Activated T-cell treated with anti-CD3 and anti-CD28 coated beads for 1 hour (primary cell): ENCODE data around the gene CNTNAP2.

ENCODE experiments used
- DNase-seq: peaks from one replicate; pipeline ENCODE4 v3.0.0-alpha.2; 2020; ENCODE audit warnings: low read depth

CNTNAP2 gene

DNA sequence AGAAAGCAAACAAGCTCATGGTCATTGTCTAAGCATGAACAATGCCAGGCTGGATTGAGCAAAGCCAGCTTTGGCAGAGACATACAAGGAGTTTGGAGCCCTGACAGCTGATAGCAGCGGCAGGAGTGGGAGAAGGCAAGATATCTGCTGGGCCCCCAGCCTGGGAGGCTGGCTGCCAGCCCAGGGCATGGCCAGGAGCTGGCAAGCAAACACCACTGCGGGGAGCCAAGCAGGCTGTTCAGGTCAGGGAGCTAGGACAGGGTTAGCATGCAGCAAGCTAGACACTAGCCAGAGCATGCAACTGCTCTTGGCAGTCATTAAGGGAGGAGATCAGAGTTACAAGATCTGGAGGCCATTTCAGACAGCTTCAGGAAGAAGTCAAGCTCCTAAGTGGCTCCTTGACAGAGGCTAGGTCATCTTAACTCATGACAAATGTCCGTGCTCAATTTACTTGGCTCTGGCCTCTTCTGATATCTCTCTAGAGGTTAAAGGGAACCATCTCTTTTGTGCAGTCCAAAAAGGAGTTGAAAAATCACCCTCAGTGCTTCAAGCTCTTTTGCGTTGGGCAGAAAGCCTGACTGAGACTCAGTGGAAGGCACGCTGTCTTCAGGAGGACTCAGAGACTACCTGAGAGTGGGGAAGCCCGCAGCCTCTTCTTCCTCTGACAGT, 2037.1 kb downstream of the CNTNAP2 start:
- no peak for DNase-seq

GRCh38 chr7:148155000-148155399, 2038.4 kb downstream of the CNTNAP2 start:
- no peak for DNase-seq

GRCh38 chr7:148155826-148156225, 2039.2 kb downstream of the CNTNAP2 start:
- no peak for DNase-seq

DNA sequence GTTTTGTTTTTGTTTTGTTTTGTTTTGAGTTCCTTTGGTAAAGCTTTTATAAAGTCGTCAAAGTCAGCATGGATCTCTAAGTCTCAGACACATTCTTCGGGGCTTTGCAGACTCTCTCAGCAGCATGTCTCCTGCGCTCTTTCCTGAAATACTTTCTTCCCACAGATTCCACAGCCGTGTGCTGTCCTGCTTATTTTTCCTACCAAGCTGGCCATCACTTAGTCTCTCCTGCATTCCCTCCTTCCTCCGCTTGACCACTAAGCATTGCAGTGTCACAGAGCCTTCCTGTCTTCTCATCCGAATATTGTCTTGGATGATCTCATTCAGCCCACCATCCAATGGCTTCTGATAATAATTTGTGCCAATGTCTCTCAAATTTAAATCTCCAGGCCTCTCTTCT, 2039.6 kb downstream of the CNTNAP2 start:
- DNase-seq = no peak

- DNase-seq = no peak
These were observed 2042.7 kb downstream of the CNTNAP2 start for GRCh38 chr7:148159331-148159730.

DNA sequence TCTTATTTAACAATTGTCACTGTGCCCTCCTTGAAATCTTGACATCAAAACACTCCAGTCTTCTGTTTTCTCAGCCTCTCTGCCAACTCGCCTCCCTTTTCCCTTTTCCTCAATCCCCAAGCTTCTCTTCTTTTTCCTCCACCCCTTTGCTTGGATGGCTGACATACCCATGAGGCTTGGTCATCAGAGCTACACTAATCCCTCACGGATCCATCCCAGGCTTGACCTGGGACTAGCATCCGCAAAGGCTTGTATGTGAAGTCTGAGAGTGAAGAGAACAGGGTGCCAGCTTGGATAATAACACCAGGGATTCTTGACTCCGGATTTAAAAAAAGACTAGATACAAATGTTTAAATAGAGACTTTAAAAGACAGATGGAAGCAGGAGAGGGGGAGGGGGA, 2045.2 kb downstream of the CNTNAP2 start:
- no peak for DNase-seq

DNA sequence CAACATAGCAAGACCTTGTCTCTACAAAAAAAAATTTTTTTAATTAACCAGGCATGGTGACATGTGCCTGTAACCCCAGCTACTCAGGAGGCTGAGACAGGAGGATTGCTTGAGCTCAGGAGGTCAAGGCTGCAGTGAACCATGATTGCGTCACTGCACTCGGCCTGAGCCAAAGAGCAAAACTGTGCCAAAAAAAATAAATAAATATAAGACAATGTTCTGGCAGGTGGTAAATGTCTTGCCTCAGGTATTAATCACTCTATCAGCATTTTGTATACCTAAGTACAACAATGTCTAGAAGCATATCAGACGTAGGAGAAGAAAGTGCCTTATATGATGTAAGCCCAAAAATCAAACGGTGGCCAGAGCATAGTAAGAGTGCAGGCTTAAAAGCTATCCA, 2046.2 kb downstream of the CNTNAP2 start:
- no peak for DNase-seq

DNA sequence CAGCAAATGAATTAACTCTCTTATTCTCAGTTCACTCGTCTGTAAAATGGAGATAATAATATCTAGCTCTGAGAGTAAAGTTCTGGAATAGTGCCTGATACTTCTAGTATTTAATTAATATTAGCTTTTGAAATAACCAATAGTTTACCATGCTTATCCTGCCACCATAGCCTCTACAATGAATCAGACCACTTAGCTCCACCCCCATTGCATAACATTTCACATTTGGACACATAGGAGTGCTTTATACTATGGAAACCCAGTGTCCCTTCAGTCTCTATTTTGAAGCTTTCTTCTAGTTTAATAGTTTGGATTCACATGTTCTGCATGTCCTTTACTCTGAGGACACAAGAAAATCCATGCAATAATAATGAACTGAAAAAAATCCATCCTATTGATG, 2046.6 kb downstream of the CNTNAP2 start:
- no peak for DNase-seq

DNA sequence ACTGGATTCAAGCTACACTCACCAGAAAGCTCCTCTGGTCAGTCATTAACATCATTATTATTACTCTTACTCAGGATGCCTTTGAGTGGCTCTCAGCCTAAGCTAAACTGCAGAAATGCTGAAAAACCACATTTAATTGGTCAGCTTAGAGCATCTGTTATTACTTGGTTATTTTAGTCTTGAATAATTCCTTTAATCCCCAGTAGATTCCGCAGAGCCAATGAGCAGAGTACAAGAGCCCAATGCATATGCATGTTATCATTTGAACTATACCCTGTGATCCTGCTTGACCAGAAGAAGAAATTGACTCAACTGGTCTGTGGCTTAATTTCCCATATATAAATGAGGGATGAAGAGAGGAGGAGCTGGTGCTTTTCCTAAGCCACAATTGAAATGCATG, 2056.3 kb downstream of the CNTNAP2 start:
- no peak for DNase-seq

GRCh38 chr7:148173369-148173768, 2056.8 kb downstream of the CNTNAP2 start:
- DNase-seq = no peak

DNA sequence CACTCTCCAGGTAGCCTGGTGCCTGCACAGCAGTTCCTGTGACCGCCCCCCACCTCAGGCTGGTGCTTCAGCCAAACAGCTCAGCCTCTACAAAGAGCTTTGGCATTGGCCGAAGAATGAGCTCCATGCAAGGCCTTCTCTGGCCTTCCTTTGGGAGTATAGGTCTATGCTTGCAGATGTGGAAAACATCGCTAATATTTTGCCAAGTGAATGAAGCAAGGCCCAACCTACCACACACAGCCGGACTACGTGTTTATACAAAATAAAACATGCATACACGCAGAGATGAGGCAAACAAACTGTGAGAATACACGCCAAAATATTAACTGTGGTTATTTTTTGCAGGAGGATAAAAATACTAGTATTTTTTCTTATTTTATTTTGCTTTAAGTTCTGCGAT, 2057.8 kb downstream of the CNTNAP2 start:
- DNase-seq = no peak

DNA sequence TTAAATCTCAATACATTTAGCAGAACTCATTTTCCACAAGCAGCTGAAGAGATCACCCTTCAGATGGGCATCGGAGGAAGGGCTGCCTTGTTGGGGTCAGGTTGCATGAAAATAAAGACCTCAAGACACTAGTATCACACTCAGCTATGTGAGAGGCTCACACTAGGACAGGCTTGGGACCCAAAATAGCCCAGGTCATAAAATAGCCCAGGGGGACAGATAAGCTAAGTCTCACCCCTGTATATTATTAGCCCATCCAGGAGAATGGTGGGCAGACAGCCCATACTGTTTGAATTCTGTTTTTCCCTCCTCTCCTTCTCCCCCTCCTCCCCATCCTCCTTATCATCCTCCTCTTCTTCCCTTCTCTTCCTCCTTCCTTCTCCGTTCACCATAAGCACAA, 2058.9 kb downstream of the CNTNAP2 start:
- DNase-seq = no peak

GRCh38 chr7:148177972-148178371, 2061.4 kb downstream of the CNTNAP2 start:
- no peak for DNase-seq

DNA sequence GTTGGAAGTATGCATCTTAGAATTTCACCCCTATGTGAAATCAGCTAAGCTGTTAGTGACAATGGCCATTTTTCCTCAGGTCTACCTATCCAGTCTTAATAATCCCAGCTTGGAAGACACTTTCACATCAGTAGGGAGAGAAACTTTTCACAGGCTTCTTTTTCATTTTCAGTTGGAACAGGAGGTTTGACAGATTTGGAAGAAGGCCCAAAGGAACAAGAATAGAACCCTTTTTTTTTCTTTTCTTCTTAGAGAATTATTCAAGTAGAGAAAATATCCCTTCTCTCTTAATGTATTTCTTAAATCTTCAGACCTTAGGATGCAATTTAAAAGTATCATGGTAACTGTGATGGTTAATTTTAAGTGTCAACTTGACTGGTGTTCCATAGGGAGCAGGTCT, 2063.5 kb downstream of the CNTNAP2 start:
- no peak for DNase-seq

- DNase-seq = no peak
These were observed 2065.7 kb downstream of the CNTNAP2 start for GRCh38 chr7:148182264-148182663.

DNA sequence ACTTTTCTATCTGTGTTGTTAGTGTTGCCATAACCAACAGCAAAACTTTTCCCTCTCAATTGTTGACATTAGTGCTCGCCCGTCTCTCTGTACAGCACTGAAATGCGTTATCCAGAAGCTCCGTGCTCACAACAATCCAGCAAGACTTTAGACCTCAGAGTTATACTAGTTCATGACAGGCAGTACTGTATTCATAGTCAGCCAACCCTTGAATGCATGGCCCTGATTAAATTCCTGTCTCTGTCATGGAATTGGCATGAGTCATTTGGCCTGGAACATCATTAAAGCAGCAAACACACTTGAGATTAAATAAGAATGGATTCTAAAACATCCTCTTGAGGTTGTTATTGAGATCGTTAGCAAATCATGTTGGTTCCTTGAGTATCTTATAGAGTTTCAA, 2068.4 kb downstream of the CNTNAP2 start:
- no peak for DNase-seq

DNA sequence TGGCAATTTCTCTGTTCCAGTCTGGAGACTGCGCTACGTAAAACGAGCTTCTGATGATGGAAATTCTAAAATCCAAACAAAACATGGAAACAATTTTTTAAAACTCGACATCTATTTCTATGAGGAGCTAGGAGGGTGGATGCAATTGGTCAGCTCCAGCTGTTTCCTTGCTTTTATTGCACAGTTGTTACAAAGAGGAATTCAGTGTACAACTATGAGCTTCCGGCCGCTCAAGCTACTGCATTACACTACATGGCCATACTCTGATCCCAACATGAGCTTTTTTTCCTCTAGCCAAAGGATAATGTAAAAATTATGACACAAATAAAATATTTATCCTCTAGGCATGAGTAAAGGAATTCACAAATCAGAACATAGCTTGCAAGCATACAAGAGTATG, 2070.9 kb downstream of the CNTNAP2 start:
- DNase-seq = no peak

GRCh38 chr7:148191391-148192065, 2074.9 kb downstream of the CNTNAP2 start:
- no peak for DNase-seq

DNA sequence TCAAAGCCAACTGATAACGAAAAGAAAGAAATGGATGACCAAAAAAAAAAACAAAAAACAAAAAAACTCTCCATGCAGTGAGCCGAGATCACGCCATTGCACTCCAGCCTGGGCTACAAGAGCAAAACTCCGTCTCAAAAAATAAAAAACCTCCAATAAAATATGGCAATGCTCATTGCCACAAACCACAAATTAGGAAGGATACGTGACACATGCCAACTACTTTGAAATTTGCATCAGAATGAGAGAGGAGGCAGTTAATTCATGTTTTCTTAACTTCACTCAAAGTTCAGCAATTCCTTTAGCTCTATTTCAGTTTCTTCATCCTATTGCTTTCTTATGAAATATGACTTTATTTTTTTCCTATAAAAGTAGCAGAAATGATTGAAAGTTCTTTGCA, 2075.9 kb downstream of the CNTNAP2 start:
- DNase-seq = no peak

- DNase-seq = no peak
These were observed 2085.4 kb downstream of the CNTNAP2 start for GRCh38 chr7:148201992-148202391.

- no peak for DNase-seq
These were observed 2088.2 kb downstream of the CNTNAP2 start for GRCh38 chr7:148204639-148205304.

GRCh38 chr7:148209643-148210190, 2093.1 kb downstream of the CNTNAP2 start:
- DNase-seq = no peak

GRCh38 chr7:148210804-148211325, 2094.3 kb downstream of the CNTNAP2 start:
- DNase-seq = no peak
